Endothelial cell of umbilical vein (primary cell): ENCODE measurements around the gene PAX2. TPM values are rescaled to one million over a fixed set of nuclear protein-coding genes. Genes with fewer than 3 reads are reported as not detected.

Source experiments
- BruUV-seq: library from RNA; stranded (reverse); fragments of 400-500 nt; replicated peaks from 2 replicates; lab custom pipeline; 2021; lab: Mats Ljungman, UMichigan
- CTCF ChIA-PET: fragments of 300-600, 350-600 bp; sonication (Branson Sonifier 250); formaldehyde crosslinking; loops from one replicate; lab custom pipeline; 2021; ENCODE audit warnings: antibody characterized with exemption, inconsistent platforms; lab: Charles Lee
- POLR2A ChIA-PET: fragments of 300-600, 350-600 bp; sonication (Branson Sonifier 250); formaldehyde crosslinking; loops from one replicate; lab custom pipeline; 2021; ENCODE audit warnings: antibody characterized with exemption, inconsistent platforms; lab: Charles Lee
- DNase-seq: peaks from one replicate; pipeline ENCODE4 v3.0.0-alpha.2; 2011; ENCODE audit warnings: low read depth, low spot score
- FAIRE-seq: peaks from 2 replicates; lab custom pipeline; 2011; peaks lifted over from hg19 to GRCh38; lab: Jason Lieb, UNC
- H2AFZ ChIP-seq: 2 replicates; pipeline ENCODE4 v1.6.0; 2012; ENCODE audit warnings: low read depth, low read length, control low read depth, inconsistent platforms
- H3K27ac ChIP-seq: 2 replicates; pipeline ENCODE4 v1.5.1; 2011; ENCODE audit warnings: low read depth, mild to moderate bottlenecking, control low read depth, low read length, moderate library complexity; ENCODE audit not compliant: insufficient read depth
- H3K27me3 ChIP-seq, 2 experiments: 2 replicates each; pipeline versions ENCODE4 v1.6.0 to v1.6.1; 2011; ENCODE audit warnings: low read length in 2 of 2, mixed read lengths in 1 of 2; ENCODE audit not compliant: control insufficient read depth in 2 of 2, insufficient read depth in 2 of 2
- H3K36me3 ChIP-seq, 2 experiments: 2 replicates in 1 of 2; 3 replicates in 1 of 2; pipeline ENCODE4 v1.5.1; 2011; ENCODE audit warnings: low read length in 2 of 2, mild to moderate bottlenecking in 1 of 2, moderate library complexity in 1 of 2; ENCODE audit not compliant: control insufficient read depth in 2 of 2, insufficient read depth in 2 of 2; ENCODE audit errors: extremely low read depth in 1 of 2
- H3K4me1 ChIP-seq: 3 replicates; pipeline ENCODE4 v1.5.1; 2011; ENCODE audit warnings: mild to moderate bottlenecking, low read length; ENCODE audit not compliant: control insufficient read depth, insufficient read depth; ENCODE audit errors: extremely low read depth
- H3K4me2 ChIP-seq: 2 replicates; pipeline ENCODE4 v1.6.1; 2011; ENCODE audit warnings: low read length, control low read depth, mixed read lengths; ENCODE audit not compliant: insufficient read depth
- H3K4me3 ChIP-seq, 3 experiments: fragments of 200-600 bp in 1 of 3; sonication (generic), shearing (Covaris generic) in 1 of 3; replicated peaks in 1 of 3; 2 replicates each; pipeline ENCODE4 v1.5.1; 2011 to 2016; ENCODE audit warnings: control low read depth in 3 of 3, low read length in 3 of 3, mild to moderate bottlenecking in 2 of 3, inconsistent platforms in 1 of 3, low read depth in 1 of 3, moderate library complexity in 1 of 3; ENCODE audit not compliant: insufficient read depth in 1 of 3
- H3K79me2 ChIP-seq: 2 replicates; pipeline ENCODE4 v1.6.0; 2012; ENCODE audit warnings: low read length, inconsistent platforms; ENCODE audit not compliant: control insufficient read depth, insufficient read depth
- H3K9ac ChIP-seq: replicated peaks from 2 replicates; pipeline ENCODE3; 2011; ENCODE audit warnings: low read length, control low read depth; ENCODE audit not compliant: insufficient read depth; ENCODE audit errors: extremely low read depth
- H3K9me1 ChIP-seq: replicated peaks from 3 replicates; pipeline ENCODE4 v1.6.0; 2011; ENCODE audit warnings: mild to moderate bottlenecking, low read length; ENCODE audit not compliant: control insufficient read depth, insufficient read depth; ENCODE audit errors: extremely low read depth
- H3K9me3 ChIP-seq: replicated peaks from 2 replicates; pipeline ENCODE4 v1.5.1; 2012; ENCODE audit warnings: low read length, inconsistent platforms; ENCODE audit not compliant: control insufficient read depth, insufficient read depth
- H4K20me1 ChIP-seq: replicated peaks from 2 replicates; pipeline ENCODE3; 2011; ENCODE audit warnings: mild to moderate bottlenecking, low read length; ENCODE audit not compliant: control insufficient read depth, insufficient read depth; ENCODE audit errors: extremely low read depth
- EZH2 ChIP-seq: IDR thresholded peaks from 2 replicates; pipeline ENCODE4 v1.6.1; 2012; ENCODE audit warnings: borderline replicate concordance, low read depth, mild to moderate bottlenecking, moderate library complexity, low read length, inconsistent platforms; ENCODE audit not compliant: severe bottlenecking
- FOS ChIP-seq: IDR thresholded peaks from 2 replicates; pipeline ENCODE4 v1.6.1; 2011; ENCODE audit warnings: mild to moderate bottlenecking, low read length, moderate library complexity, borderline replicate concordance; ENCODE audit not compliant: insufficient read depth
- GATA2 ChIP-seq: IDR thresholded peaks from 2 replicates; pipeline ENCODE4 v1.7.0; 2011; ENCODE audit warnings: low read depth, mild to moderate bottlenecking, moderate library complexity, mixed read lengths, low read length; ENCODE audit not compliant: insufficient read length, insufficient read depth
- JUN ChIP-seq: IDR thresholded peaks from 2 replicates; pipeline ENCODE4 v1.6.1; 2011; ENCODE audit warnings: borderline replicate concordance, low read depth; ENCODE audit not compliant: insufficient read length, insufficient read depth
- POLR2A ChIP-seq: IDR thresholded peaks from 2 replicates; pipeline ENCODE4 v1.6.1; 2012; ENCODE audit warnings: low read depth, mild to moderate bottlenecking, control low read depth, low read length
- POLR2AphosphoS5 ChIP-seq: IDR thresholded peaks from 2 replicates; pipeline ENCODE4 v1.6.1; 2012; ENCODE audit warnings: low read depth, mild to moderate bottlenecking, control low read depth, low read length, moderate library complexity; ENCODE audit not compliant: insufficient read depth
- dilution Hi-C: fragments of 300-500 bp; cut with MboI; formaldehyde crosslinking; loops from one replicate; pipeline ENCODE4 v1.15.0; 2019; ENCODE audit warnings: low sequenced_read_pairs; ENCODE audit not compliant: extremely low pct_ligation_motif_present
- intact Hi-C: fragments of 100-400 bp; cut with micrococcal nuclease; formaldehyde crosslinking; loops from one replicate; pipeline ENCODE4 v1.10.0; 2022
- polyA plus RNA-seq, 4 experiments: library from polyadenylated mRNA; depleted of rRNA in 3 of 4; stranded (reverse) in 3 of 4; unstranded in 1 of 4; fragments of >200 nt; gene quantifications; 2 replicates each; pipeline versions ENCODE4 v1.2.1 to v1.2.3, GENCODE V29; 2011 to 2012; ENCODE audit warnings: missing spikeins in 1 of 4
- total RNA-seq: library from RNA; stranded (reverse); gene quantifications from 2 replicates; pipeline ENCODE4 v1.2.3, GENCODE V29; 2021
- TF ChIP-seq, protein P1 (sequence below): IDR thresholded peaks from 2 replicates; pipeline ENCODE4 v1.6.1; 2011; ENCODE audit not compliant: insufficient read depth, insufficient read length
- TF ChIP-seq, protein P2 (sequence below), 2 donors: IDR thresholded peaks; 1 replicate in 1 of 2; 2 replicates in 1 of 2; pipeline ENCODE4 v1.5.1; 2011; ENCODE audit warnings: low read length in 2 of 2, mild to moderate bottlenecking in 2 of 2, moderate library complexity in 2 of 2, control low read depth in 1 of 2, inconsistent platforms in 1 of 2, low read depth in 1 of 2; ENCODE audit not compliant: insufficient read depth in 1 of 2; ENCODE audit errors: extremely low read depth in 1 of 2

PAX2 gene
- total and polyA plus RNA-seq, 2 donors (not counting 3 experiments of a cell fraction or from before 2014, with no cell fraction given): not detected

- Histone ChIP-seq H3K79me2 (no peaks in the 10 kb centered on the region), H3K9me1 (no peaks in the 10 kb centered on the region), H3K27ac (no peak overlapping the region), H3K9ac (no peak overlapping the region), H4K20me1 (no peaks in the 10 kb centered on the region), H3K4me1 (peaks cover 4% of the 10 kb centered on the region), H2AFZ (no peak overlapping the region), H3K9me3 (no peaks in the 10 kb centered on the region), H3K4me3 (no peak overlapping the region), H3K36me3 (no peaks in the 10 kb centered on the region), H3K27me3 (peaks cover 80 to 85% of the 10 kb centered on the region in 2 experiments), H3K4me2 (no peak overlapping the region)
- intact Hi-C loops: loop anchor here (5.0 kb wide), 1 partner anchor 44 kb away; no protein-coding TSS in a partner anchor
- POLR2A ChIA-PET: no interaction called here
- BruUV-seq: no TSS peak
- TF ChIP-seq FOS: no peak
- TF ChIP-seq POLR2AphosphoS5: no peak
- peak; percentile 87 for TF ChIP-seq EZH2
- TF ChIP-seq, protein P1, sequence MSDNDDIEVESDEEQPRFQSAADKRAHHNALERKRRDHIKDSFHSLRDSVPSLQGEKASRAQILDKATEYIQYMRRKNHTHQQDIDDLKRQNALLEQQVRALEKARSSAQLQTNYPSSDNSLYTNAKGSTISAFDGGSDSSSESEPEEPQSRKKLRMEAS: no peak
- TF ChIP-seq JUN: no peak
- CTCF ChIA-PET: no interaction called here
- FAIRE-seq: no peak
- no peak for DNase-seq
- dilution Hi-C loops: no loop called here
Observed at GRCh38 chr10:100827819-100828737, 82.7 kb downstream of the PAX2 start.

GRCh38 chr10:100828738-100829096 lies 83.3 kb downstream of the PAX2 start:
- Histone ChIP-seq H3K4me1 (peaks cover 4% of the 10 kb centered on the region), H3K9me3 (no peaks in the 10 kb centered on the region), H3K4me2 (no peak overlapping the region), H3K4me3 (no peak overlapping the region), H3K9me1 (no peaks in the 10 kb centered on the region), H2AFZ (no peak overlapping the region), H3K36me3 (no peaks in the 10 kb centered on the region), H4K20me1 (no peaks in the 10 kb centered on the region), H3K79me2 (no peaks in the 10 kb centered on the region), H3K27ac (no peak overlapping the region), H3K27me3 (peaks cover 77 to 85% of the 10 kb centered on the region in 2 experiments), H3K9ac (no peak overlapping the region)
- DNase-seq: no peak
- ChIA-PET POLR2A (no interaction called here), CTCF (no interaction called here)
- dilution Hi-C loops (no loop called here), intact Hi-C loops (loop anchor here (5.0 kb wide), 1 partner anchor 44 kb away; no protein-coding TSS in a partner anchor)
- no TSS peak for BruUV-seq
- no peak for TF ChIP-seq POLR2A
- TF ChIP-seq GATA2: no peak
- TF ChIP-seq, protein P2, sequence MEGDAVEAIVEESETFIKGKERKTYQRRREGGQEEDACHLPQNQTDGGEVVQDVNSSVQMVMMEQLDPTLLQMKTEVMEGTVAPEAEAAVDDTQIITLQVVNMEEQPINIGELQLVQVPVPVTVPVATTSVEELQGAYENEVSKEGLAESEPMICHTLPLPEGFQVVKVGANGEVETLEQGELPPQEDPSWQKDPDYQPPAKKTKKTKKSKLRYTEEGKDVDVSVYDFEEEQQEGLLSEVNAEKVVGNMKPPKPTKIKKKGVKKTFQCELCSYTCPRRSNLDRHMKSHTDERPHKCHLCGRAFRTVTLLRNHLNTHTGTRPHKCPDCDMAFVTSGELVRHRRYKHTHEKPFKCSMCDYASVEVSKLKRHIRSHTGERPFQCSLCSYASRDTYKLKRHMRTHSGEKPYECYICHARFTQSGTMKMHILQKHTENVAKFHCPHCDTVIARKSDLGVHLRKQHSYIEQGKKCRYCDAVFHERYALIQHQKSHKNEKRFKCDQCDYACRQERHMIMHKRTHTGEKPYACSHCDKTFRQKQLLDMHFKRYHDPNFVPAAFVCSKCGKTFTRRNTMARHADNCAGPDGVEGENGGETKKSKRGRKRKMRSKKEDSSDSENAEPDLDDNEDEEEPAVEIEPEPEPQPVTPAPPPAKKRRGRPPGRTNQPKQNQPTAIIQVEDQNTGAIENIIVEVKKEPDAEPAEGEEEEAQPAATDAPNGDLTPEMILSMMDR (IDR thresholded peaks at IDR 0.05; ENCODE audit: extremely low read depth in 1 of 2, insufficient read depth in 1 of 2, low read depth in 1 of 2, low read length in 2 of 2): no peak
- no peak for TF ChIP-seq EZH2
- no peak for FAIRE-seq
